Kidney (tissue), 22 donors: Measurements from ENCODE around the gene C2orf72. TPM values are rescaled to one million over a fixed set of nuclear protein-coding genes. Genes with fewer than 3 reads are reported as not detected.

Source experiments
- DNase-seq, 5 donors: peaks; one replicate each; pipeline ENCODE4 v3.0.0-alpha.2; 2013 to 2020
- FAIRE-seq: peaks from 2 replicates; lab custom pipeline; 2012; peaks lifted over from hg19 to GRCh38; lab: Jason Lieb, UNC
- H3K27ac ChIP-seq, 2 donors: one replicate each; pipeline ENCODE4 v1.7.0; 2013; ENCODE audit warnings: low read depth in 2 of 2, low read length in 2 of 2, inconsistent platforms in 1 of 2
- H3K27me3 ChIP-seq: one replicate; pipeline ENCODE4 v1.7.1; 2013; ENCODE audit warnings: low read length, inconsistent platforms; ENCODE audit not compliant: control insufficient read depth, insufficient read depth
- H3K36me3 ChIP-seq, 3 donors: one replicate each; pipeline versions ENCODE4 v1.7.0 to v1.7.1; 2013; ENCODE audit warnings: low read length in 3 of 3, control low read depth in 1 of 3, inconsistent platforms in 1 of 3; ENCODE audit not compliant: insufficient read depth in 3 of 3, control insufficient read depth in 2 of 3
- H3K4me1 ChIP-seq, 3 donors: one replicate each; pipeline versions ENCODE4 v1.7.0 to v1.7.1; 2013; ENCODE audit warnings: low read length in 3 of 3, inconsistent platforms in 1 of 3, low read depth in 1 of 3; ENCODE audit not compliant: control insufficient read depth in 2 of 3, insufficient read depth in 2 of 3
- H3K4me3 ChIP-seq, 3 donors: one replicate each; pipeline versions ENCODE4 v1.7.0 to v1.8.1; 2013; ENCODE audit warnings: low read length in 3 of 3, control low read depth in 1 of 3, inconsistent platforms in 1 of 3
- H3K9ac ChIP-seq, 3 donors: one replicate each; pipeline versions ENCODE4 v1.7.0 to v1.7.1; 2013; ENCODE audit warnings: low read length in 3 of 3, control low read depth in 1 of 3, inconsistent platforms in 1 of 3
- H3K9me3 ChIP-seq, 3 donors: one replicate each; pipeline versions ENCODE4 v1.7.0 to v1.7.1; 2013; ENCODE audit warnings: low read length in 3 of 3, control low read depth in 1 of 3, inconsistent platforms in 1 of 3; ENCODE audit not compliant: control insufficient read depth in 2 of 3, insufficient read depth in 1 of 3
- CTCF ChIP-seq: IDR thresholded peaks from 3 replicates; pipeline ENCODE4 v1.5.1; 2012; ENCODE audit warnings: mild to moderate bottlenecking, moderate library complexity, borderline replicate concordance; ENCODE audit not compliant: insufficient read depth; ENCODE audit errors: extremely low read depth
- intact Hi-C: fragments of 100-400 bp; cut with DNase I; formaldehyde crosslinking; loops from one replicate; pipeline ENCODE4 v1.11.1; 2022
- long read RNA-seq, 10 donors: library from polyadenylated mRNA in 1 of 10; unstranded in 1 of 10; transcript quantifications; one replicate each; pipeline ENCODE4 v2.0.0 and lab custom pipeline, GENCODE V29; 2021 to 2026
- polyA plus RNA-seq: library from polyadenylated mRNA; stranded (reverse); fragments of 350-450 nt; fragmentation: Illumina TruSeq; extraction: RNeasy Lipid Tissue Mini Kit (QIAGEN cat#74804); gene quantifications from one replicate; pipeline ENCODE4 v1.2.3, GENCODE V29; 2014; ENCODE audit warnings: low read depth, low replicate concordance; ENCODE audit not compliant: insufficient read depth
- total RNA-seq: library from RNA; stranded (reverse); fragmentation: NEBNext Ultra II Directional; extraction: Animal tissue kit (Norgen Biotek cat#: 25700); gene quantifications from one replicate; pipeline ENCODE4 v1.2.1, GENCODE V29; 2021
- donor health status: control.
- donor health status: control.
- donor health status: control.
- donor health status: control.
- donor health status: control.
- donor health status: DM: yes; HTN: yes; CAD: no.
- donor health status: Normal renal cell carcinoma (clear cell type).

C2orf72 gene
- total RNA-seq (0.88 TPM), polyA plus RNA-seq (2.6 TPM)
- long read RNA-seq, donor 1 = 0 reads
- long read RNA-seq, donor 2, partial matches to known transcripts = 0 of 2 reads
- long read RNA-seq, donor 2, other reads (novel, unspliced or antisense) = 0 of 2 reads
- long read RNA-seq, donor 3 = 0 reads
- long read RNA-seq, donor 4, partial matches to known transcripts = 0 of 1 reads
- long read RNA-seq, donor 4, other reads (novel, unspliced or antisense) = 0 of 1 reads
- long read RNA-seq, donor 5 = 0 reads
- long read RNA-seq, donor 6 = 0 reads
- long read RNA-seq, donor 7, partial matches to known transcripts = 0 of 2 reads
- long read RNA-seq, donor 7, other reads (novel, unspliced or antisense) = 0 of 2 reads
- long read RNA-seq, donor 8, partial matches to known transcripts = 0 of 2 reads
- long read RNA-seq, donor 8, other reads (novel, unspliced or antisense) = 0 of 2 reads
- long read RNA-seq, donor 9 = 0 reads
- long read RNA-seq, donor 10 = 0 reads

GRCh38 chr2:231037202-231037730 lies at the start of gene C2orf72:
C2orf72 (plus strand) TSS chr2:231037523; CDS start chr2:231037566, 43 bp downstream.
- H3K27ac ChIP-seq = no peak within 1 kb of the TSS
- no peaks in the 10 kb centered on the region for H3K9me3 ChIP-seq
- H3K9ac ChIP-seq = no peak within 1 kb of the TSS
- FAIRE-seq (no peak), DNase-seq (peak in 3 of 5 donors; percentile 30 to 53 (median 31))
- TF ChIP-seq CTCF = no peak
- H3K4me1 ChIP-seq = no peaks in the 10 kb centered on the region
- intact Hi-C loops = no loop called here
- peaks cover 13% of the 10 kb centered on the region for H3K27me3 ChIP-seq
- H3K36me3 ChIP-seq = no peaks in the 10 kb centered on the region
- peak within 1 kb of the TSS in 1 of 3 donors; percentile 39 for H3K4me3 ChIP-seq

GRCh38 chr2:230989731-230990130 lies 47.6 kb upstream of the C2orf72 start:
- H3K9ac ChIP-seq = no peak overlapping the region
- no peaks in the 10 kb centered on the region for H3K9me3 ChIP-seq
- no peak for TF ChIP-seq CTCF
- H3K4me1 ChIP-seq = peaks cover 0 to 4% (median 0%) of the 10 kb centered on the region in 3 donors
- DNase-seq = peak in 1 of 5 donors; percentile 19
- H3K4me3 ChIP-seq = no peak overlapping the region
- no peak for FAIRE-seq
- no peaks in the 10 kb centered on the region for H3K36me3 ChIP-seq
- H3K27me3 ChIP-seq = no peaks in the 10 kb centered on the region
- no peak overlapping the region for H3K27ac ChIP-seq
- intact Hi-C loops = loop anchor here (10.0 kb wide), 2 partner anchors 85 to 165 kb away; no protein-coding TSS in a partner anchor

- intact Hi-C loops = no loop called here
- no peak overlapping the region for H3K27ac ChIP-seq
- H3K27me3 ChIP-seq = no peaks in the 10 kb centered on the region
- TF ChIP-seq CTCF = no peak
- H3K4me3 ChIP-seq = no peak overlapping the region
- DNase-seq (peak in 1 of 5 donors; percentile 16), FAIRE-seq (no peak)
- no peak overlapping the region for H3K9ac ChIP-seq
- no peaks in the 10 kb centered on the region for H3K36me3 ChIP-seq
- peaks cover 0 to 4% (median 0%) of the 10 kb centered on the region in 3 donors for H3K4me1 ChIP-seq
- H3K9me3 ChIP-seq = no peaks in the 10 kb centered on the region
These were observed 47.0 kb upstream of the C2orf72 start for GRCh38 chr2:230990131-230990898.
